Myocyte (in vitro differentiated cells): ENCODE data around the gene CCDC190. TPM values are rescaled to one million over a fixed set of nuclear protein-coding genes. Genes with fewer than 3 reads are reported as not detected.
"Not testable (repeated sequence)": the region's sequence is repeated elsewhere in the genome, so short reads cannot be mapped to it uniquely, and the experiment has no call there.

ENCODE experiments used
- DNase-seq: peaks from one replicate; pipeline ENCODE4 v3.0.0-alpha.2; 2012; ENCODE audit warnings: low read depth
- total RNA-seq: library from RNA; depleted of rRNA; stranded (reverse); fragments of >200 nt; gene quantifications from 2 replicates; pipeline ENCODE4 v1.2.3, GENCODE V29; 2014

CCDC190 gene
- total RNA-seq, 1 donor from 2014 or later = 1.5 TPM

- DNase-seq = peak; percentile 87
Measured at GRCh38 chr1:162878000-162878596, 17.1 kb upstream of the CCDC190 start.

GRCh38 chr1:162877412-162877811 is 16.4 kb upstream of the CCDC190 start:
- no peak for DNase-seq

- no peak for DNase-seq
Measured at GRCh38 chr1:162876751-162877150, 15.8 kb upstream of the CCDC190 start.

GRCh38 chr1:162873671-162874666 is 13.0 kb upstream of the CCDC190 start:
- DNase-seq = peak; percentile 69

- no peak for DNase-seq
Measured at GRCh38 chr1:162872981-162873380, 12.0 kb upstream of the CCDC190 start.

- DNase-seq = not testable (repeated sequence)
Measured at GRCh38 chr1:162871417-162871816, 10.4 kb upstream of the CCDC190 start.

GRCh38 chr1:162868972-162869371 is 8.0 kb upstream of the CCDC190 start:
- no peak for DNase-seq

- no peak for DNase-seq
Measured at GRCh38 chr1:162861625-162862024, 650 bp upstream of the CCDC190 start.

GRCh38 chr1:162859191-162859590 is 1.8 kb downstream of the CCDC190 start:
- no peak for DNase-seq

- DNase-seq = no peak
Measured at GRCh38 chr1:162857850-162858249, 3.1 kb downstream of the CCDC190 start.

GRCh38 chr1:162856260-162856659 is 4.7 kb downstream of the CCDC190 start:
- peak; percentile 84 for DNase-seq

GRCh38 chr1:162855461-162856150 is 5.4 kb downstream of the CCDC190 start:
- no peak for DNase-seq

- peak; percentile 79 for DNase-seq
Measured at GRCh38 chr1:162854245-162854882, 6.6 kb downstream of the CCDC190 start.

- DNase-seq = no peak
Measured at GRCh38 chr1:162851341-162851740, 9.6 kb downstream of the CCDC190 start.

- DNase-seq = no peak
Measured at GRCh38 chr1:162849711-162850110, 11.3 kb downstream of the CCDC190 start.

- DNase-seq = peak; percentile 79
Measured at GRCh38 chr1:162847839-162848453, 13.0 kb downstream of the CCDC190 start.

- no peak for DNase-seq
Measured at GRCh38 chr1:162846256-162847212, 14.4 kb downstream of the CCDC190 start.

GRCh38 chr1:162844153-162844552 is 16.8 kb downstream of the CCDC190 start:
- DNase-seq = no peak

- DNase-seq = no peak
Measured at GRCh38 chr1:162840250-162840839, 20.6 kb downstream of the CCDC190 start.
